Osteocyte (in vitro differentiated cells): Measurements from ENCODE around the gene GSG1L. TPM values are rescaled to one million over a fixed set of nuclear protein-coding genes. Genes with fewer than 3 reads are reported as not detected.

Experiments
- DNase-seq: peaks from one replicate; pipeline ENCODE4 v3.0.0; 2021; ENCODE audit warnings: mixed read lengths; ENCODE audit not compliant: unreplicated experiment; ENCODE audit errors: extremely low spot score
- H3K27ac Mint-ChIP-seq: one replicate; pipeline ENCODE4 v1.8.0; 2021; ENCODE audit warnings: mild to moderate bottlenecking, mixed read lengths; ENCODE audit not compliant: unreplicated experiment
- H3K27me3 Mint-ChIP-seq: one replicate; pipeline ENCODE4 v1.8.0; 2021; ENCODE audit warnings: mixed read lengths; ENCODE audit not compliant: unreplicated experiment
- H3K36me3 Mint-ChIP-seq: one replicate; pipeline ENCODE4 v1.8.0; 2021; ENCODE audit warnings: mixed read lengths; ENCODE audit not compliant: unreplicated experiment
- H3K4me1 Mint-ChIP-seq: one replicate; pipeline ENCODE4 v1.8.0; 2021; ENCODE audit warnings: mixed read lengths; ENCODE audit not compliant: unreplicated experiment
- H3K4me3 Mint-ChIP-seq: one replicate; pipeline ENCODE4 v1.8.0; 2021; ENCODE audit warnings: mild to moderate bottlenecking, moderate library complexity, mixed read lengths; ENCODE audit not compliant: unreplicated experiment
- H3K9me3 Mint-ChIP-seq: one replicate; pipeline ENCODE4 v1.8.0; 2021; ENCODE audit warnings: mixed read lengths; ENCODE audit not compliant: unreplicated experiment
- total RNA-seq: library from RNA; stranded (reverse); gene quantifications from 2 replicates; pipeline ENCODE4 v1.2.1, GENCODE V29; 2021
- TF ChIP-seq, protein P1 (sequence below): fragments of 200-600 bp; sonication (generic); IDR thresholded peaks from 2 replicates; pipeline ENCODE4 v1.5.0; 2021; ENCODE audit warnings: antibody characterized with exemption, mild to moderate bottlenecking, moderate library complexity

The GSG1L gene
- total RNA-seq, 1 donor from 2014 or later: not detected

DNA sequence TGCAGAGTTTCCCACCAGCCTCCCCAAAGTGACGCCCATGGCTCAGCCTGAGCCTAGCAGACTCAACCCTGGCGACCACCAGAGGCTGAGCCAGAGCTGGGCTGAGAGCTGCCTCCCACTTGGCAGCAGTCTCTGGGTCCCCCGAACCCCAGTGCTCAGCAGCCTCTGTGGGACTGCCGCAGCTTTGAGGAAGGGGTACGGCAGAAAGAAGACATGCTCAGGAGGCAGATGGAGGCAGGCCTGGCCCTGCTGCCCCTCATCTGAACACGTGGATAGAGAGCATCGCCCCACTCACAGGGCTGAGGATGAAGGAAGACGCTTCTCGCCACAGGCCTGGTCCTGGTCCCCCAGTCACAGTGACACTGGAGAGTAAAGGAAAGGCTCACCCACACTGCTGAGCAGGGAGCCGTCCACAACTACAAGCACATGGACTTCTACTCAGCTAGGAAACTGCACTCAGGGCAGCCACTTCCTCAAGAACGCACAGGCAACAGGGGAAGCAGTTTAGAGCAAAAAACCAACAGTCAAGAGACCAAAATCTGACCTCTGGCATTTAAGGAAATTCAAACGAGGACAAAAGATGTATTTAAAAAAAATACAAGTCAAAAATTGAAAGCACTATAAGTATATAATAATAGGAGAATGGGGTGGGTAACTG lies 45.2 kb upstream of the GSG1L start:
- DNase-seq: no peak
- TF ChIP-seq, protein P1, sequence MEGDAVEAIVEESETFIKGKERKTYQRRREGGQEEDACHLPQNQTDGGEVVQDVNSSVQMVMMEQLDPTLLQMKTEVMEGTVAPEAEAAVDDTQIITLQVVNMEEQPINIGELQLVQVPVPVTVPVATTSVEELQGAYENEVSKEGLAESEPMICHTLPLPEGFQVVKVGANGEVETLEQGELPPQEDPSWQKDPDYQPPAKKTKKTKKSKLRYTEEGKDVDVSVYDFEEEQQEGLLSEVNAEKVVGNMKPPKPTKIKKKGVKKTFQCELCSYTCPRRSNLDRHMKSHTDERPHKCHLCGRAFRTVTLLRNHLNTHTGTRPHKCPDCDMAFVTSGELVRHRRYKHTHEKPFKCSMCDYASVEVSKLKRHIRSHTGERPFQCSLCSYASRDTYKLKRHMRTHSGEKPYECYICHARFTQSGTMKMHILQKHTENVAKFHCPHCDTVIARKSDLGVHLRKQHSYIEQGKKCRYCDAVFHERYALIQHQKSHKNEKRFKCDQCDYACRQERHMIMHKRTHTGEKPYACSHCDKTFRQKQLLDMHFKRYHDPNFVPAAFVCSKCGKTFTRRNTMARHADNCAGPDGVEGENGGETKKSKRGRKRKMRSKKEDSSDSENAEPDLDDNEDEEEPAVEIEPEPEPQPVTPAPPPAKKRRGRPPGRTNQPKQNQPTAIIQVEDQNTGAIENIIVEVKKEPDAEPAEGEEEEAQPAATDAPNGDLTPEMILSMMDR: no peak

DNA sequence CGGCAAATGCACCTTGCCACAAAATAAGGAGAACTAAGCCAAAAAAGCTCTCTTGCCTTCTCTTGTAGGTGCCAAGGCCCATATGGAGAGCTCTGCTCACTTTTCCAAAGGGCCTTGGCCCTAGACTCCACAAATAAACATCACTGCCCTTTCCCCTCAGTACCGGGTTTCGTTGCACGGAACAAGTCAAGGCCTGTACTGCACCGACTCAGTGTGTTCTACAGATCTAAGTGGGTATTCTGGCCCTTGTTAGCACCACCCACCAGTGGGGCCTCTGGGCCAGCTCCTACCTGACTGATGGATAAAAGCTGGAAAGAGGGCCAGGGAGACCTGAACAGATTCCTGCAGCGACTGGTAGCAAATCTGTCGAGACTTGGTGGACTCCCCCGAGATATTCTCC lies 43.7 kb upstream of the GSG1L start:
- Mint-ChIP-seq H3K27me3 (no peaks in the 10 kb centered on the region), H3K36me3 (peaks cover 63% of the 10 kb centered on the region), H3K27ac (no peak overlapping the region), H3K4me3 (no peak overlapping the region), H3K9me3 (no peaks in the 10 kb centered on the region), H3K4me1 (peaks cover 1% of the 10 kb centered on the region)
- TF ChIP-seq, protein P1: no peak
- DNase-seq: no peak

More for the DNA sequence above, 45.2 kb upstream of the GSG1L start:
- no peak overlapping the region for H3K27ac Mint-ChIP-seq
- no peaks in the 10 kb centered on the region for H3K27me3 Mint-ChIP-seq
- H3K4me1 Mint-ChIP-seq: peaks cover 1% of the 10 kb centered on the region
- H3K36me3 Mint-ChIP-seq: peaks cover 58% of the 10 kb centered on the region
- H3K9me3 Mint-ChIP-seq: no peaks in the 10 kb centered on the region
- H3K4me3 Mint-ChIP-seq: no peak overlapping the region

DNA sequence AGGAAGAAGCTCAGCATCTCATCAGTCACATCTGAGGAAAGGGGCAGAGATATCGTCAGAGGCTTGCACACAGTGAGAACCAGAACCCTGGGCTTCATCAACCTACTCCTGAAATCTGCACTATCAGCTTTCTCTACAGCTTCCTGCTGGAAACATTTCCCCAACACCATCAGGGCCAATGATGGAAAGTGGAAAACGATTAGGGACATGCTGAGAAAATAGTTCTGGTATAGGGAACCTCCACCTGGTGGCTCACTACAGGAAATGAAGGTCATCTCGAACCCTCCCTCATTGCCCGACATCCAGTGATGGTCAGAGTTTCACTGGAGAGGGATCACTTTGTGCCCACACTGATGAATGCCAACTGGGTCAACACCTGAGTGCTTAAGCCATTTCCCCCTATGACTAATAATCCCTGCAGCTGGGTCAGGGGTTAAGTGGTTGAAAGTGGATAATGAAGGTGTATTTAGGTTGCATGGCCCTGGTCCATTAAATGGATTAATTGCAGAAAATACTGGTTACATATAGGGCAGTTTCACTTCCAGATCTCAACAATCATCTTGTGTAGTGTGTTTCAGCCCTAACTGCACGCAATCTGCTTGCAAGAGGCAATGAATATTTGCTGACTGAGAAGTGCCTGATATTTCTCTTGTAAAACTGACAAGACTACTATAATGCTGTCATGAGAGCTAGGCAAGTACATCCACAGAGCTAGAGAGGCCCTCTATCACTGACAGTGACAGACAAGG lies 43.1 kb upstream of the GSG1L start:
- TF ChIP-seq, protein P1: no peak
- Mint-ChIP-seq H3K27ac (no peak overlapping the region), H3K4me3 (no peak overlapping the region), H3K36me3 (peaks cover 64% of the 10 kb centered on the region), H3K9me3 (no peaks in the 10 kb centered on the region), H3K4me1 (peaks cover 1% of the 10 kb centered on the region), H3K27me3 (no peaks in the 10 kb centered on the region)
- DNase-seq: no peak

DNA sequence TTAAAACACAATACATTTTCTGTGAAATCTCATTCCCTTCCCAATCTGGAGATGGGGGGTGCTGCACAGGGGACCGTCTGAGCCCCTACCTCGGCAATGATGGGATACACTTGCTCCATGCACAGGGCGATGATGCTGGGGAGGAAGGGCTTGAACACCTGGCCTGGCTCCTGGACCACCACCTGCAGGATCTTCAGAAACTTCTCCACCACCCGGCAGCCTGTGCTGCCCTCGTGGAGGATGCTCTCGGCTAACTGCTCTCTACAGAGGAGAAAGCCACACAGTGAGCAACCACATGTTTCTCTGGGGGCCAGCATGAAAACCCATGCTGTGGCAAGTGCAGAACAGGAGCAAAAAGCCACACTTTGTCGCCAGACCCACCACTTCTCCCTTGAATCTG lies 42.4 kb upstream of the GSG1L start:
- no peak for DNase-seq
- no peaks in the 10 kb centered on the region for H3K27me3 Mint-ChIP-seq
- no peak overlapping the region for H3K27ac Mint-ChIP-seq
- H3K4me1 Mint-ChIP-seq: no peaks in the 10 kb centered on the region
- no peaks in the 10 kb centered on the region for H3K9me3 Mint-ChIP-seq
- TF ChIP-seq, protein P1: no peak
- H3K36me3 Mint-ChIP-seq: peaks cover 66% of the 10 kb centered on the region
- no peak overlapping the region for H3K4me3 Mint-ChIP-seq

DNA sequence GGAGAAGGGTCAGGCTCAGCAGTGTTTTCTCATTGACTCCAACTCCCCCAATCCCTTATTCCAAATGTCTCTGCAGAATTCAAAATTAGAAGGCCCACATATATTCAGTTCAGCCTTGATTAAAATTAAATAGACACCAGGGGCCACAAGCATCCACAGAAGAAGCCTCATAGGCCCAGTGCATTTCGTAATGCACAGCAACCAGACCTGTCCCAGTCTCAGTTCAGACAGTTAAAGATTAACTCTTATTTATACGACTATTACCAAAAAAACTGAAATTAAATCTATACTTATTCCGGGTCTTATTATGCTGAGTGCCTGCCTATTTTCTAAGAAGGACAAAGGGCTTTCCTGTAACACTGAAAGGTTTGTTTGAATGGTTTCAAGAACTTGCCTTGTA lies 41.8 kb upstream of the GSG1L start:
- no peaks in the 10 kb centered on the region for H3K27me3 Mint-ChIP-seq
- DNase-seq: no peak

More for the DNA sequence above, 41.8 kb upstream of the GSG1L start:
- TF ChIP-seq, protein P1: no peak
- Mint-ChIP-seq H3K9me3 (no peaks in the 10 kb centered on the region), H3K27ac (no peak overlapping the region), H3K36me3 (peaks cover 61% of the 10 kb centered on the region), H3K4me3 (no peak overlapping the region), H3K4me1 (no peaks in the 10 kb centered on the region)
